ENCODE data around the gene P2RY11. TPM values are rescaled to one million over a fixed set of nuclear protein-coding genes. Genes with fewer than 3 reads are reported as not detected.
A peak's percentile ranks its signal among the peaks of the same experiment; 100 is the strongest.

P2RY11 gene
- total RNA-seq, 1 experiment from 2014 or later, result 3.5 TPM

- DNase-seq (ENCODE audit: low read depth), result no peak
These were observed 18.7 kb upstream of the P2RY11 start for GRCh38 chr19:10092648-10093294.

- no peak for DNase-seq (ENCODE audit: low read depth)
These were observed 18.0 kb upstream of the P2RY11 start for GRCh38 chr19:10093295-10094186.

- DNase-seq (ENCODE audit: low read depth), result no peak
These were observed 15.9 kb upstream of the P2RY11 start for GRCh38 chr19:10095622-10095947.

GRCh38 chr19:10095948-10096614 lies 15.4 kb upstream of the P2RY11 start:
- DNase-seq (ENCODE audit: low read depth), result peak; percentile 79

- DNase-seq (ENCODE audit: low read depth), result no peak
These were observed 14.9 kb upstream of the P2RY11 start for GRCh38 chr19:10096615-10096963.

GRCh38 chr19:10100163-10100785 lies 11.2 kb upstream of the P2RY11 start:
- no peak for DNase-seq (ENCODE audit: low read depth)

- DNase-seq (ENCODE audit: low read depth), result no peak
These were observed 8.7 kb upstream of the P2RY11 start for GRCh38 chr19:10102787-10103236.

- no peak for DNase-seq (ENCODE audit: low read depth)
These were observed 7.4 kb upstream of the P2RY11 start for GRCh38 chr19:10104130-10104513.

- DNase-seq (ENCODE audit: low read depth), result no peak
These were observed 6.6 kb upstream of the P2RY11 start for GRCh38 chr19:10104665-10105508.

- DNase-seq (ENCODE audit: low read depth), result no peak
These were observed 5.9 kb upstream of the P2RY11 start for GRCh38 chr19:10105509-10106099.

- peak; percentile 98 for DNase-seq (ENCODE audit: low read depth)
These were observed 5.2 kb upstream of the P2RY11 start, which contains the start of gene PPAN for GRCh38 chr19:10106100-10106936. PPAN (plus strand) TSS chr19:10106362; CDS start chr19:10106395, 33 bp downstream.

- DNase-seq (ENCODE audit: low read depth), result no peak
These were observed 4.2 kb upstream of the P2RY11 start for GRCh38 chr19:10107254-10107653.

GRCh38 chr19:10107817-10108367 lies 3.6 kb upstream of the P2RY11 start:
- no peak for DNase-seq (ENCODE audit: low read depth)

GRCh38 chr19:10109528-10109927 lies 2.0 kb upstream of the P2RY11 start:
- no peak for DNase-seq (ENCODE audit: low read depth)

- no peak for DNase-seq (ENCODE audit: low read depth)
These were observed 1.2 kb upstream of the P2RY11 start for GRCh38 chr19:10110076-10110971.

GRCh38 chr19:10110972-10111317 lies 548 bp upstream of the P2RY11 start:
- DNase-seq (ENCODE audit: low read depth), result no peak

- no peak for DNase-seq (ENCODE audit: low read depth)
These were observed 706 bp downstream of the P2RY11 start for GRCh38 chr19:10112037-10112761.

Data from LHCN-M2 (cell line).